Stomach (tissue), 4 donors: Measurements from ENCODE around the gene GNAO1.

Experiments
- CTCF ChIP-seq, 7 experiments: fragments of 450-650 bp in 4 of 7; fragments of 200-600 bp in 3 of 7; sonication (generic) in 3 of 7; IDR thresholded peaks; one replicate each; pipeline ENCODE4 v1.5.1; 2016 to 2019; ENCODE audit warnings: antibody characterized with exemption in 7 of 7, control low read depth in 2 of 7, mild to moderate bottlenecking in 1 of 7
- EP300 ChIP-seq: sonication (generic); formaldehyde crosslinking; IDR thresholded peaks from one replicate; pipeline ENCODE4 v1.6.1; 2017; ENCODE audit warnings: antibody characterized with exemption
- POLR2A ChIP-seq, 4 donors: fragments of 450-650 bp; IDR thresholded peaks; one replicate each; pipeline ENCODE4 v1.6.1; 2016; ENCODE audit warnings: antibody characterized with exemption in 4 of 4, control low read depth in 2 of 4, mild to moderate bottlenecking in 1 of 4, moderate library complexity in 1 of 4
- POLR2AphosphoS5 ChIP-seq, 3 donors: sonication (generic); formaldehyde crosslinking; IDR thresholded peaks; one replicate each; pipeline ENCODE4 v1.6.1; 2016; ENCODE audit warnings: antibody characterized with exemption in 3 of 3

GRCh38 chr16:56143666-56144065, 47.6 kb upstream of the GNAO1 start:
- no peak for TF ChIP-seq CTCF (IDR thresholded peaks at IDR 0.05)
- TF ChIP-seq EP300, result no peak
- no peak for TF ChIP-seq POLR2A (IDR thresholded peaks at IDR 0.05)
- no peak for TF ChIP-seq POLR2AphosphoS5 (IDR thresholded peaks at IDR 0.05)
